ENCODE data around the gene ZDHHC3.
"Not testable (repeated sequence)": the region's sequence is repeated elsewhere in the genome, so short reads cannot be mapped to it uniquely, and the experiment has no call there.

Gene ZDHHC3

GRCh38 chr3:44963571-44964325 lies 12.2 kb downstream of the ZDHHC3 start:
- DNase-seq, result no peak

DNA sequence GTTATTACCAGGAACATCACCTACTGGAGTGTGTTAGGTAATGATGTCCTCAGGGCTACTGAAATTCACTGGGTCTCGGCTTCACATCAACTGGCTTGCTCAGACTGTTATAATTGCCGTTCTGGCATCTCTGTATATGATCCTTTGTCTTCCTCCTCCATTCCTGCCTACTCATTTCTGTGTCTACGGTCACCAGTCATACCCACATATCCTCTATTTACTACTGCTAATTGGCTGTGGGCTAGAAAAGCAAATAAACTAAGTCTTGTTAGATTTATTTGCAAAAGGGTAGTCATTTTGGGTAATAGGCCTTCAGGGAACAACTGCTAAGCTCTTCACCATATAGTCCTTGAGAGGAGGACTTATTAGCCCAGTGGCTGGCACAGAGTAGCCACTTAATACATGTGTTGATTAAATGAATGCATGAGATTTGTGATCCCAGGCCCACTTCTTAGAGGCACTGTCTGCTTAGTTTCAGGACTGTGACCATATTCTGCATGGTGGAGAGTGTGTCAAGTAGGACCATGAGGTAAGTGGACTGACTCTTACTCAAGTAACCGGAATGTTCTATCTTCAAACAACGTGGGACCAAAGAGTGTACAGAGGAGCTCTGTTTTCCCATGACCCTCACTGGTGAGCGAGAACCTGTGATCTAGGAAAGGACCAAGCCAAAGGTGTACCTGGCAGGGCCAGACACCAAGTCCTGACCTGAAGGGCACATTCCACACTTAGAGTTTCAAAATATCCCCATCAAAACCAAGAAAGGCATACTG lies 13.2 kb downstream of the ZDHHC3 start:
- DNase-seq, result no peak

GRCh38 chr3:44961888-44962287 lies 14.1 kb downstream of the ZDHHC3 start:
- DNase-seq, result no peak

DNA sequence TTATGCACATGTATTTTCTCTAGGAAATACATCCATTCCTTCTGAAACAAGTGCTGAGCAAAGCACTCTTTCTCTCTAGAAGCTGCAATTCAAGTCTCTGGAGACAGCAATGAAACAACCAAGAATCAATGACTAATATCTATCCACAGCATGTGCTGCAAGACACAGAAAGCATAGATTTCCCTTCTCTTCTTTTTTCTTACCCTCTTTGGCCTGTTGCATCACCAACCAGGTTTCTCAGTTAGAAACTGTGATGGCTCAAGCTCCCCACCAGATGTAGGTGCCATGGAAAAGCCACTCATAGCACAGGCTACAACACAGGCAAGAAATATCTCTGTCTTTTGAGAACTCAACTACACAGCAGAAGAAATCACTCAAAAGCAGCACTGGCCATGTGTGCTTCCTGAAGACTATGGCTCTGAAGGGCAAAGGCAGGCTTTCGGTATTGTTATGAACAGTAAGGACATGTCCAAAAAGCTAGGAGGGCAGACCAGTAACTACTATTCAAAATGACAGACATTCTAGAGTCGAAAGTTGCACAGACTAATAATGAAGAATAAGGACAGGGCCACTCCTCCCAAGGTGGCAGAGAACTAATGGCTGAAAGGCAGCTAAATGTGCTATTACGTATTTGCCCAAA lies 15.5 kb downstream of the ZDHHC3 start:
- no peak for DNase-seq

- no peak for DNase-seq
These were observed 17.6 kb downstream of the ZDHHC3 start for GRCh38 chr3:44958386-44958785.

DNA sequence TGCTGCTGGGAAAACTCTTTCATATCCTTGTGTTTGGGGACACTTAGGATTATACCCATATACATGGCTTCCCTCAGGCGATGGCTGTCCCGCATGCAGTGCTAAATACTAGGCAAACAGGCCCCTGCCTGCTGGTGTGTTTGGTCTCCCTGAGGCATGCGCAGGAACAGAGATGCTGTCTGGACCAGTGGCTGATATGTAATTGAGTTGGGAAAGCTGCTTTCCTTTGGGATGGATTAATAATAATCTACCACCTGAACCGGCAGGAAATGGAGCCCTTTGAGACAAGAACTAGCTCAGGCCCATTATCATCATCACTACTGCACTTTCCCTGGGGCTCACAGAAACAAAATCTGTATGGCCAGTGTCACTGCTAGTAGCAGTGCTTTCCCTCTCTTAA lies 18.0 kb downstream of the ZDHHC3 start:
- no peak for DNase-seq

- no peak for DNase-seq
These were observed 20.1 kb downstream of the ZDHHC3 start for GRCh38 chr3:44955917-44956316.

DNA sequence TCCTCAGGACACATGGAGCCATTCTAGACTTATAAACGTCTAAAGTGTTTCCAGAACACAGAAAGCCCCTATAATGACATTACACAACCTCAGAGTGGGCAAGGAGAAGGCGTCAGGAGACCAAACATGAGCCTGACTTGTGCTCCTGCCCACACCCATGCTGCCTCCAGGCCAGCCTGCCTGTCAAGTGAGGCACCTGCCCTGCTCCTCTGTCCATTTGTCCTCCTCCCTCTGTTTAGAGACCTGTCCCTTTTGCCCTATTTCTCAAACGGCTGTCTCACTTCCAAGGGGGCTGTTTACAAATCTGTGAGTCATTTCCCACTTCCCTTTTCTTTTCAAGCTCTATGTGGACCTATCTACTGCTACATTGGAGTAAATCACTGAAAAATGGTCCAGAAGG lies 21.0 kb downstream of the ZDHHC3 start:
- DNase-seq, result no peak

DNA sequence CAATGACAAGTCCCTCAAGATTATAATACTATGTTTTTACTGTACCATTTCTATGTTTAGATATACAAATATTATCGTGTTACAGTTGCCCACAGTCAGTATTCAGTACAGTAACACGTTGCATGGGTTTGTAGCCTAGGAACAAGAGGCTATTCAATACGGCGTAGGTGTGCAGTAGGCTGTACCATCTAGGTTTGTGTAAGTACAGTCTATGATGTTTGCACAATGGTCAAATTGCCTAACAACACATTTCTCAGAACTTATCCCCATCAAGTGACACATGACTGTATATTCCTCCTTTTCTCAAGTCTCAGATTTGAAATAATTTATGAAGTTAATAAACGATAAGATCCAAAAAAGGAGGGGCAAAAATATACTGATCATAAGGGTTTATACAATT lies 21.7 kb downstream of the ZDHHC3 start:
- DNase-seq, result no peak

GRCh38 chr3:44952689-44953088 lies 23.3 kb downstream of the ZDHHC3 start:
- no peak for DNase-seq

DNA sequence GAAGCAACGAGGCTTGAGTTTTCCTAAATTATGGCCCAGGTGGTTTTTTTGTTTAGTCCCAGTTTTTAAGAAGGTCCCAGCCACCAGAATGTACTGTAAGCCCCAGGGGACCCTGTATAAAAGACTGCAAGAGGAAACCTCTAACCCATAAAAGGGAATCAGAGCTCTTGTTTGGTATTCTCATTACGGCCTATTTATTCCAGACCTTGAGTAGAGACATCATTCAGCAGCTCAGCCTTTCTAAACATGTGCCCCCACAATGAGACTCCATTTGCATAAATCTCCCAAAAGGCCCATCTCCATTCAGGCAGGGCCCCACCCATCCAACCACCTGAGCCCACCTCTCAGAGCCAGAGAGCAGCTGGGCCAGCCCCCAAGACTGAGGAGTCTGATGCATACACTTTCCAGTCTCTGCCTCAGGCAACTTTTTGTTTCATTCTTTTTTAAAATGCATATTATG lies 25.7 kb downstream of the ZDHHC3 start:
- DNase-seq, result no peak

DNA sequence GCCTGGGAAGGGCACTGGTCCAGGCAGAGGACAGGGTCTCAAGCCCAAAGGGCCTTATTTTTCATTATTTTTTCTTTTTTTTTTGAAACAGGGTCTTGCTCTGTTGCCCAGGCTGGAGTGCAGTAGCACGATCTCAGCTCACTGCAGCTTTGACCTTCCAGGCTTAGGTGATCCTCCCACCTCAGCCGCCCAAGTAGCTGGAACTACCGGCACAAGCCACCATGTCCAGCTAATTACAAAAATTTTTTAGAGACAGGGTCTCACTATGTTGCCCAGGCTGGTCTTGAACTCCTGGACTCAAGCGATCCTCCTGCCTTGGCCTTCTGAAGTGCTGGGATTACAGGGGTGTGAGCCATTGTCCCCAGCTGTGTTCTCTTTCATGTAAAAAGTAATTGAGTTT lies 26.2 kb downstream of the ZDHHC3 start:
- not testable (repeated sequence) for DNase-seq

DNA sequence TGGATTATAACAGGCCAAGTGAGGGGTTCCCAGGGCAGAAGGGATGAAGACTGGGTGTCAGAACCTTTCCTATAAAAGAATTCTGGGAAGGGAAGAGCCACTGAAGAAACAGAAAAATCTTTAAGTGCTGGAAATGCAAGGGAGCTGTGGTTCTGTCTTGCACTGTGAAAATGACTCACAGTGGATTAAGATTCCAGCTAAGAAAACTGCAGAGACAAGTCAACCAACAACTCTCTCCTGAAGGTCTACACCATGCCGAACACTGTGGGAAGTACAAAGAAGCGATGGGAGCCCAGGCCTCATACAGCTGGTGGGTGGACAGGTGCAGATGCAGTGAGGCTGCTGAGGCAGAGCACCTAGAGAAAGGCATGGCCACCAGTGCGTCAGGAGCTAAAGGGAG lies 27.7 kb downstream of the ZDHHC3 start:
- DNase-seq, result no peak

- DNase-seq, result peak; percentile 8
These were observed 33.6 kb downstream of the ZDHHC3 start for GRCh38 chr3:44942202-44942921.

DNA sequence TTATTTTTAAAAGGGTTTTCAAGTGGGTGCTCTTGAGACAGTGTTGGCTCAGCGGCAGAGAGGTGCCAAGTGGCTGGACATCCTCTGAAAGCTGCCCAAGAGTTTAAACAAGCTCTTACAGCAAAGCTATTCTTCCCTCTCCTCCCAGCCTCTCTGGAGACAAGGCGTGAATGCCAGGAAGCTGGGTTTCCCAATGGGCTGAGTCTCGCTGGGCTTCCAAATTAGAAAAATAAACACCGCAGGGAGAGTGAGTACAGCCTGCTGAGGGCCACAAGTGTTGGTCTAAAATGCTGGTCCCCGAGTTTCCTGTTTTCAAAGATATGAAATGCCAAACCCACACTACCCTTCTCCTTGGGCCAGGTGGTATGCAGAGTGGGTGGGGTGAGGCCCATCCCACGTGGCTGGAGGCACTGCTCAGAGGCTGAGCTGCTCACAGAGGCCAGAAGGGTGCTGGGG lies 36.4 kb downstream of the ZDHHC3 start:
- no peak for DNase-seq

DNA sequence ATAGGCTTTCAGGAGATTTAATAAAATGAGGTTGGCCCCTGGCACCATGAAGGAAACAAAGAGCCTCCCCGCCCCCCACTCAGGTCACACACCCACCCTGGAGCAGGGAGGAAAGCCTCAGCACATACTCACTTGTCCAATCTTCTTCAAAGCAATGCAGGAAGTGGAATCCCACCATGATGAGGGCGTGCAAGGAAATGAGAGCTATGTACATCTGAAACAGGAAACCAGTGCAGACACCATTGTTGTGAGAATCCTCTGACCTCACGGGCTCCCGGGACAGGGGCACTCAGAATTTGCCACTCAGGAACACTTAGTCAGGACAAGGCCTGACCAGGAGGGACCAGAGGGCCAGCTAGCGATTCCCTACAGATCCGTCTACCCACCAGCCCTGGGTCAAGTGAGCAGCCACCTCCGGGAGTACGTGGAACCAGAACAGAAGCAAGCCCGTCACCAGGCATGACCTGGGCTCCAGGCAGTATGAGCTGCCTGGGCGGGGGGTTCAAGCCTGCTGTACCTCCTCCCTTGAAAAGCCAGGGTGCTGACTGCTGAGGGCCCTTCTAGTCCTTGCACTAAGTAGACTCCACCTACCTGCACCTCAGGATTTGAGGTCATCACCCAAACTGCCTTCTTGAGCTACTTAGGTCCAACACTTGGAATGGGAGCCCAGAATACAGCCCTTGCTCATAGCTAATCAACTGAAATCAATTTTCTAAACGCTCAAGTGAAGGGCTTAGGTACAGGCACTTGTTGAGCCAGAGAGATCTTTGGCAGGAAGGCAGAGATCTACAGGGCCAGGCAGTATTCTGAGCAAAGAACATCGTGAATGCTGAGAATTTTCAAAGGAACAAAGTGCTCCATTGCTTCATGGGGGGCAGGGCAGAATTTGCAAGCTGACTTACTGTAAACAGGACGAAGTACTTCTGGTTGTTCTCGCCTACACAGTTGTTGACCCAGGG lies 42.7 kb downstream of the ZDHHC3 start:
- DNase-seq, result no peak

- DNase-seq, result no peak
These were observed 43.7 kb downstream of the ZDHHC3 start for GRCh38 chr3:44932271-44932670.

DNA sequence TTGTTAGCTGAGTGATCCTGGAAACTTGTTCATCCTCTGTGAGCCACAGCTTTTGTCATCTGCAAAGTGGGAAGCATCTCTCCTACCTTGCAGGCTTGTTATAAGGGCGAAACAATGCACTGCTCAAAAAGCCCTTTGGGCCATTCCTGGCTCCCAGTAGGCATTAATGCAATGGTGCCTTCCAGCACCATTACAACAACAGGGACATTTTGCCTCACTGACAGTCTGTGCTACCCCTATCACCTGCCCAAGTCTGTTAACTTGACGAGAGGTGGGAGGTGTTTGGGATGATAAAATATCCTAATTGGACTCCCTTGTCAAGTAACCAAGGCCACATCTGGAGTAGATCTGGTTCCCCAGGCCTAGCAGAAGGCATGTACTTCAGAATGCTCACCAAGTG lies 44.2 kb downstream of the ZDHHC3 start:
- DNase-seq, result no peak

DNA sequence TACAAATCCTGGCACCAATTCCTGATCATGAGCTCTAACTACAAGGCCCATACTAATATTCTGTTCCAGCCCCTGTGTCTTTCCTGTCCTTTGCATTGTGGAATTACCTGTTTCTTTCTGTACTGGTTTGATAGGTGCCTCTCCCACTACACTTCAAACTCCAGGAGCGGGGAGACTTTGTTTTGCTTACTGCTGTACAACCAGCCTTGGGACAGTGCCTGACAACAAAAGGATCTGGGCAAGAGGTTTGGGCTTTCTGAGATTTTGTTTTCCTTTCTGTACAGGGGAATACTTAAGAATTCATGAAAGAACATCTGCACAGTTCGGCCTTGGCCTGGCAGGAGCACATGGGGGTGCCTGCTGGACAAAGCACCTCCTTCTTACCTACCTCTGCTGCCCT lies 45.1 kb downstream of the ZDHHC3 start:
- no peak for DNase-seq

DNA sequence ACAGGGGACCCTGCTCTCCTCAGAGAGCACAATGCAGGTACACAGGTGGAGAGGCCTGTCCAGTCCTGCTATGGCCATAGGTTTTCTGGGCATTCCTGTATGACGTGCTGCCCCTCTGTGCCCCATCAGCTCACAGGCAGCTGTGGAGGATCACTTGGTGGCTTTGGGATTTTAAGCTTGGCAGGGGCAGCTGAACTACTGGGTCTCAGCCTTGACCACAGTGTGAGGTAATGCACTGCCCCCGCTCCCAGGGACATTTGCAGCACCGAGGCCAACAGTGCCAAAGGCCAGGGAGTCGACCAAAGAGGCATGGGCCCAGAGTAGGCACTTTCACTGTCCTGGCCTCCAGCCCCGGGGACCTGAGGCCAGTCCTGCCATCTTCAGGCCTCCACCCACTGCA lies 46.2 kb downstream of the ZDHHC3 start:
- DNase-seq, result no peak

GRCh38 chr3:44927371-44927770 lies 48.6 kb downstream of the ZDHHC3 start:
- no peak for DNase-seq

DNA sequence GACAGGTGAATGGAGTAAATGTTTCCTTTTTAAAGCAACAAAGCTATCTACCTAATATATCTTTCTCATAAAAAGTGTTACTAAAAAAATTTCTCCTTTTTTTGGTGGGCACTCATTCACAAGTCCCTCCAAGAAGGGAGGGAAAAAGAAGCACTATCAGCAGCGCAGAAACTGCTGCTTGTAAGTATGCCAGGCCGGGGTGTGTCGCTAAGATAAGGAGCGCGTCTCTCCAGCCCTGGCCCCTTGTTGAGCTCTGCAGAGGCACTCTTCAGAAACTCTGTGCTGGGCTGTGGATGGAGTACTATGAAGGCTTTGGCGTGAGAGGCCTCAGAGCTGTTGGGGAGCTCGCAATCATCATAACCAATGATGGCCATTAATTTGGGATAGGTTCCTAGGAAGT lies 49.1 kb downstream of the ZDHHC3 start:
- no peak for DNase-seq

Measured in NCI-H226 (cell line).